ENCODE measurements around the gene F7. TPM values are rescaled to one million over a fixed set of nuclear protein-coding genes. Genes with fewer than 3 reads are reported as not detected.

F7 gene
- total RNA-seq, 4 donors from 2014 or later = 0.69 TPM; not detected in 3

DNA sequence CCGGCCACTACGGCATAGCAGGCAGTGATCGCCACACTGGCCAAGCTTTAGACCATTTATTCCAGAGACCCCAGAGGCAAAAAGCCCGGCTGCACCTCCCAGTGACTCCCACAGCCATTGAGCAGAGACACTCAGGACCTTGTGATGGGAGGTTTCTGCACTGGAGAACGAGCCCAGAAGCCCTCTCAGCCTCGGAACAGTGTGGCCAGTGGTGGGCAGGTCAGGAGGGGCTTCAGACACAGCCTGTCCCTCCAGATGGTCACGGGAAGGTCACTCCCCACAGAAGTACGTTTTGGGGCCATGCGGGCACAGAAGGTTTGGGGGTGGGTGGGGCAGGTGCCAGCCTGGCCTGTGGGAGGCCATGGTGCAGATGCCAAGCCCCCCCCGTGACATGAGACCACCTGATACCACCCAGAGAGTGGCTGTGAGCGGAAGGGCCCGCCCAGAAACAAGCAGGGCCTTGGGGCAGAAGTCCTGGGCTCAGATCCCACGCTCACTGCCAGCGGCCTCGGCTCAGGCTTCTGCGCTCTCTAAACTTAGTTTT, 16.4 kb downstream of the F7 start:
- Histone ChIP-seq H3K9me3 (no peaks in the 10 kb centered on the region), H3K27ac (peak overlapping the region; percentile 57 to 73), H3K4me3 (peak overlapping the region in 1 of 2 donors; percentile 24), H3K4me1 (no peaks in the 10 kb centered on the region), H3K27me3 (no peaks in the 10 kb centered on the region), H3K36me3 (no peaks in the 10 kb centered on the region)
- intact Hi-C loops (cut with DNase I; ENCODE audit: low total_unique reads) = no loop called here
- TF ChIP-seq POLR2A (IDR thresholded peaks at IDR 0.05) = no peak
- TF ChIP-seq, protein P1, sequence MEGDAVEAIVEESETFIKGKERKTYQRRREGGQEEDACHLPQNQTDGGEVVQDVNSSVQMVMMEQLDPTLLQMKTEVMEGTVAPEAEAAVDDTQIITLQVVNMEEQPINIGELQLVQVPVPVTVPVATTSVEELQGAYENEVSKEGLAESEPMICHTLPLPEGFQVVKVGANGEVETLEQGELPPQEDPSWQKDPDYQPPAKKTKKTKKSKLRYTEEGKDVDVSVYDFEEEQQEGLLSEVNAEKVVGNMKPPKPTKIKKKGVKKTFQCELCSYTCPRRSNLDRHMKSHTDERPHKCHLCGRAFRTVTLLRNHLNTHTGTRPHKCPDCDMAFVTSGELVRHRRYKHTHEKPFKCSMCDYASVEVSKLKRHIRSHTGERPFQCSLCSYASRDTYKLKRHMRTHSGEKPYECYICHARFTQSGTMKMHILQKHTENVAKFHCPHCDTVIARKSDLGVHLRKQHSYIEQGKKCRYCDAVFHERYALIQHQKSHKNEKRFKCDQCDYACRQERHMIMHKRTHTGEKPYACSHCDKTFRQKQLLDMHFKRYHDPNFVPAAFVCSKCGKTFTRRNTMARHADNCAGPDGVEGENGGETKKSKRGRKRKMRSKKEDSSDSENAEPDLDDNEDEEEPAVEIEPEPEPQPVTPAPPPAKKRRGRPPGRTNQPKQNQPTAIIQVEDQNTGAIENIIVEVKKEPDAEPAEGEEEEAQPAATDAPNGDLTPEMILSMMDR (IDR thresholded peaks at IDR 0.05) = no peak
- no peak for DNase-seq

DNA sequence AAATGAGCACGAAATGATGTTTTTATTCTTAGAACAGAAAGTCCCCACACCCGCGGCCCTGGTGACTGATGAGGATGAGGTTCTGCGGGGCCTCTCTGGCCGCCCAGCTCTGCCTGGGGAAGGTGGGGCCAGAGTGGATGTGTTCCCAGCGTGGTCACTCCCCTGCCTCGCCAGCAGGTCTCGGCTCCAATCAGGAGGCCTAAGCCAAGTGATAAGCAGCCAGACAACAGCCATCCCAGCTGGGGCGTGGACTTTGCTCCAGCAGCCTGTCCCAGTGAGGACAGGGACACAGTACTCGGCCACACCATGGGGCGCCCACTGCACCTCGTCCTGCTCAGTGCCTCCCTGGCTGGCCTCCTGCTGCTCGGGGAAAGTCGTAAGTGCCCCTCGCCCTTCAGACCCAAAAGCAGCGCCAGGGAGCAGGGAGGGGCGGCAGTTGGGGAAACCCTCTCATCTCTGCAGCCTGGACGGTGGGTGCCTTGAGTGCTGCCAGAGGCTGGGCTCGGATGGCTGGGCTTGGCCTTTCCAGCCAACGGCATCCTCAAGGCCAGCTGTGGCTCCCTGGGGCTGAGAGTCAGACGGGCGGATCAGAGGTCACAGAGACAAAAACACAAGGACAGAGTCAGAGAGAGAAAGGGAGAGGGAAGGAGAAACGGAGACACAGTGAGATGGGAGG, 17.1 kb downstream of the F7 start, which contains the start of gene F10:
Gene F10 (plus strand): TSS at position 250 of the 676 bp plus-strand sequence. CDS start 57 bp downstream, at position 307.
- Histone ChIP-seq H3K4me3 (peak within 1 kb of the TSS in 1 of 2 donors; percentile 24), H3K27ac (peak within 1 kb of the TSS; percentile 57 to 73), H3K27me3 (no peaks in the 10 kb centered on the region), H3K9me3 (no peaks in the 10 kb centered on the region), H3K4me1 (no peaks in the 10 kb centered on the region), H3K36me3 (no peaks in the 10 kb centered on the region)
- DNase-seq = peak; percentile 62 to 70
- intact Hi-C loops (cut with DNase I; ENCODE audit: low total_unique reads) = no loop called here
- TF ChIP-seq POLR2A (IDR thresholded peaks at IDR 0.05) = peak; percentile 35 to 47
- TF ChIP-seq, protein P1 (IDR thresholded peaks at IDR 0.05) = peak in 2 of 4 experiments; percentile 15 to 42

DNA sequence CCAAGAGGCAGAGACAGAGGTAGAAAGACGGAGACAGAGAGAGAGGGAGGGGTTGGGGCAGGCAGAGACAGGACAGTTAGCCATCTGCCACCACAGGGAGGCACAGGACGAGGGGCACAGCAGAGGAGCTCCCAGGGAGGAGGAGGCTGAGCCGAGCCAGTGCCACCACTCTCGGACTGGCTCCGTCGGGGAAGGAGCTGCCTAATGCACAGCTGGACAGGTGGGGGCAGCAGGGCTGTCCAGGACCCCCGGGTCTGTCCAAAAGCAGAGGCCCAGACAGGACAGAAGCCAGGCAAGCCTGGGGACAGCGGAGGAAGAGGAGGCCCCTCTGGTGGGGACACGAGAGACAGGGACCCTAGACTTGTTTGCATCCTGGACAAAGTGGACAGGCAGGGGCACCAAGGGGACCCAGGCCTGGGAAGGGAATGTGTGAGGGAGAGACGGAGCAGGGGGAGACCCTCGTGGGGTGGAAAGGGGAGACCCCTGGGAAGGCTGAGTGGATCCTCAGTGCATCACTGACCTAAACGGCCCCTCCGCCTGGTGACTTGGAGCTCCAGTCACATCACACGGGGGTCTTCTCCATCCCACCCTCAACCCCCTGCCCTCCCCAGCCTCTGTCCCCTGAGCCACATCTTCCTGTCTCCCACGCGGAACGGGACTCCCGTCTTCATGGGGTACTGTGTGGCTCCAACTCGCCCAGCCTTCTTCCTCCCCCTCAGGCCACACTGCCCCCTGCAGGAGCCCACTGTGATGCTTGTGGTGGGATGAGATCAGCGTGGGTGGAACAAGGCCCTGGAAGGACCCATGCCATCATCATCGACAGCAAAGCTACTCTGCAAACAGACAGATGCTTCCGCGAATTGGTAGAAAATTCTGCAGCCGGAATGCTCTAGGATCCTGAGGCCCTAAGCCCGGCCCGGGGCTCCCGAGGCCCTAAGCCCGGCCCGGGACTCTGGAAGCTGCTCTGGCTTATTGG, 17.9 kb downstream of the F7 start:
- no peaks in the 10 kb centered on the region for H3K4me1 ChIP-seq
- H3K4me3 ChIP-seq = no peak overlapping the region
- TF ChIP-seq POLR2A (IDR thresholded peaks at IDR 0.05) = no peak
- TF ChIP-seq, protein P1 (IDR thresholded peaks at IDR 0.05) = no peak
- H3K36me3 ChIP-seq = no peaks in the 10 kb centered on the region
- H3K27me3 ChIP-seq = no peaks in the 10 kb centered on the region
- intact Hi-C loops (cut with DNase I; ENCODE audit: low total_unique reads) = no loop called here
- DNase-seq = no peak
- peak overlapping the region; percentile 42 to 50 for H3K27ac ChIP-seq
- H3K9me3 ChIP-seq = no peaks in the 10 kb centered on the region

- Histone ChIP-seq H3K4me3 (no peak overlapping the region), H3K4me1 (no peaks in the 10 kb centered on the region), H3K27ac (no peak overlapping the region), H3K9me3 (no peaks in the 10 kb centered on the region), H3K27me3 (no peaks in the 10 kb centered on the region), H3K36me3 (no peaks in the 10 kb centered on the region)
- intact Hi-C loops (cut with DNase I; ENCODE audit: low total_unique reads) = no loop called here
- DNase-seq = peak in 1 of 2 donors; percentile 7
- no peak for TF ChIP-seq POLR2A (IDR thresholded peaks at IDR 0.05)
- TF ChIP-seq, protein P1 (IDR thresholded peaks at IDR 0.05) = no peak
Observed at GRCh38 chr13:113124211-113124970, 18.8 kb downstream of the F7 start.
